NB4 (cell line): Measurements from ENCODE around the gene SLC2A4.

Experiments
- DNase-seq: peaks from one replicate; pipeline ENCODE4 v3.0.0; 2010; ENCODE audit warnings: low read depth
- H3K4me3 ChIP-seq: one replicate; pipeline ENCODE4 v1.5.1; 2011; ENCODE audit warnings: mild to moderate bottlenecking, low read depth, low read length, moderate library complexity
- MYC ChIP-seq: IDR thresholded peaks from 2 replicates; pipeline ENCODE4 v1.6.1; 2011; ENCODE audit warnings: low read depth, low read length
- POLR2A ChIP-seq: IDR thresholded peaks from 2 replicates; pipeline ENCODE4 v1.6.1; 2011; ENCODE audit warnings: mild to moderate bottlenecking; ENCODE audit not compliant: insufficient read length; ENCODE audit errors: extremely low read depth
- TF ChIP-seq, protein P1 (sequence below): IDR thresholded peaks from 2 replicates; pipeline ENCODE4 v1.6.1; 2011; ENCODE audit warnings: low read depth, low read length
- TF ChIP-seq, protein P2 (sequence below): IDR thresholded peaks from one replicate; pipeline ENCODE4 v1.5.1; 2012; ENCODE audit warnings: low read depth, low read length

SLC2A4 gene

DNA sequence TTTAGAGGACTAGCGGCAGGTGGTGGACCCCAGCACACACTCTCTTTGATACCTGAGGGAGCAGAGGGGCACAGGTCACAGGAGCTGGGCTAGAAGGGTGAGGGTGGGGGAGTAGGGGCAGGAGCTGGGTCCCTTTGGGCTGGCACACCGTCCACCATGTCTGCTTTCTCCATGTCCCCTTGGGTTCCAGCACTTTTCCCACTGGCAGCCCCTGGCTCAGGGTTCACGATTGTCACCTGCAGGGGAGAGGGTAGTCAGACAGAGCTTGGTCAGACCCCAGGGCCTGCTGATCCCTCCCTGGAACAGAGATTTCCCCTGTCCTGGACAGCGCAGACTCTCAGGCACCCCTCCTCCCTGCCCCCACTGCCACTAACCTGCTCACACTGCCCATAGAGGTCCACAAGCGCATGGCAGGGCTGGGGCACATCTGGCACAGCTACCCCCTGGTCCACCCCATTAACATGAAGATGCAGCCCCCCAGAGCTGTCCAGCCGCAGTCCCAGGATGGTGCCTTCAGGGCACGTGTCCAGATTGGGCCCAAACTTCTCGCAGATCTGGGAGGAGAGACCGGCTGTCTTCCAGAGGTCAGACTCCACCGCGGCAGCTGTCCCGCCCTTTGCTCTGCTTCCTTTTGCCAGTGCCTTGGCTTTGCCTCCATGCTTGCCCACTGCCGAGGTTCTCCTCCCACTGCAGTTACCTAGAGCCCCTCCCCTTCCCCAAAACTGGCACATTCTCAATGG is 36.8 kb downstream of the SLC2A4 start:
- no peak for DNase-seq
- H3K4me3 ChIP-seq: no peak overlapping the region
- no peak for TF ChIP-seq POLR2A
- TF ChIP-seq, protein P1, sequence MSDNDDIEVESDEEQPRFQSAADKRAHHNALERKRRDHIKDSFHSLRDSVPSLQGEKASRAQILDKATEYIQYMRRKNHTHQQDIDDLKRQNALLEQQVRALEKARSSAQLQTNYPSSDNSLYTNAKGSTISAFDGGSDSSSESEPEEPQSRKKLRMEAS: no peak
- TF ChIP-seq, protein P2, sequence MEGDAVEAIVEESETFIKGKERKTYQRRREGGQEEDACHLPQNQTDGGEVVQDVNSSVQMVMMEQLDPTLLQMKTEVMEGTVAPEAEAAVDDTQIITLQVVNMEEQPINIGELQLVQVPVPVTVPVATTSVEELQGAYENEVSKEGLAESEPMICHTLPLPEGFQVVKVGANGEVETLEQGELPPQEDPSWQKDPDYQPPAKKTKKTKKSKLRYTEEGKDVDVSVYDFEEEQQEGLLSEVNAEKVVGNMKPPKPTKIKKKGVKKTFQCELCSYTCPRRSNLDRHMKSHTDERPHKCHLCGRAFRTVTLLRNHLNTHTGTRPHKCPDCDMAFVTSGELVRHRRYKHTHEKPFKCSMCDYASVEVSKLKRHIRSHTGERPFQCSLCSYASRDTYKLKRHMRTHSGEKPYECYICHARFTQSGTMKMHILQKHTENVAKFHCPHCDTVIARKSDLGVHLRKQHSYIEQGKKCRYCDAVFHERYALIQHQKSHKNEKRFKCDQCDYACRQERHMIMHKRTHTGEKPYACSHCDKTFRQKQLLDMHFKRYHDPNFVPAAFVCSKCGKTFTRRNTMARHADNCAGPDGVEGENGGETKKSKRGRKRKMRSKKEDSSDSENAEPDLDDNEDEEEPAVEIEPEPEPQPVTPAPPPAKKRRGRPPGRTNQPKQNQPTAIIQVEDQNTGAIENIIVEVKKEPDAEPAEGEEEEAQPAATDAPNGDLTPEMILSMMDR: no peak
- no peak for TF ChIP-seq MYC

DNA sequence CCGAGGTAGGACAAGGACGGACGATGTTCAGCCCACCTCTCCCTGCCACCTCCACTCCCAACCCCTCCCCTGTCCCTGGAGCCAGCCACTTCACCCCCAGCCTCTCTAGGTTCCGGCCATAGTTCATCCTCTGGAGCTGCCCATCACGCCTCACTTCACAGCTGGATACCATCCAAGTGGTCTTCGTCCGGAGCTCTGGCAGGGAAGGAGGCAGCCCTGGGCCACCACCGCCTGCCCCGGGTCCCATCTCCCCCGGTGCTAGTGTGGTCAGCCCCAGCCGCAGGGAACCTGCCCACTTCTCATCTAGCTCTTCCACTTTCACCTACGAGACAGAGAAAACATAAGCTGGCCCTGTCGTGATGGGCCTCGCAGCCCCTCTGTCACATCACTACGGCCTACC is 39.9 kb downstream of the SLC2A4 start:
- no peak for DNase-seq
- TF ChIP-seq MYC (no peak), POLR2A (no peak)
- H3K4me3 ChIP-seq: no peak overlapping the region

DNA sequence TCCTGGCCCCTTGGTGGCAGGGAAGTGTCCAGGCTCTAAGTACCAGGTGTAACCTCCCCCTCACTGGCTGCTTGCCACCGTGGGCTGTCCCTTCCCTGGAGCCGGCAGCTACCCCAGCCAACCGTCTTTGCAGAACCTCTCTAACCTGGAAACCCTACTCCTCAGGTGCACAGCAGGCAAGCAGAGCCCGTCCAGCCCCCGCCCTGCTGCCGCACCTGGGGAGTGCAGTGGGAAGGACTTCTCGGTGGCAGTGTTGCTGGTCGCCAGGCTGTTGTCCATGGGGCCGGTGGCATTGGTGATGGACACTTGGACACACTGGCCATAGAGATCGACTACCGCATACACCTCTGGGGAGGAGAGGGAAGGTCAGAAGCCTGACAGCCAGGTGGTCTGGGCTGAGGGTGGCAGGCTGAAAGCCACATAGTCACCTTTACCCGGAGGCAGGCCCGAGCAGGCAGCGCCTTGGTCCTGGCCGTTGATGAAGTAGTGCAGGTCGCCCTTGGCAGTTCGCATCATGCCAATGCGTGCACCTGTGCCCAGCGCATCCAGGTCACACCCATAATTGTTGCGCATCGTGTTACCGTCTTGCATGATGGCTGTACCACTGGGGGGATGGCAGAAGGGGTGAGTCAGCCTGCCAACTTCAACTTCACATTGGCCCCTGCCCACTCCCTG is 41.1 kb downstream of the SLC2A4 start:
- no peak overlapping the region for H3K4me3 ChIP-seq
- DNase-seq: no peak
- TF ChIP-seq, protein P1: no peak
- no peak for TF ChIP-seq POLR2A
- no peak for TF ChIP-seq MYC
- TF ChIP-seq, protein P2: no peak

DNA sequence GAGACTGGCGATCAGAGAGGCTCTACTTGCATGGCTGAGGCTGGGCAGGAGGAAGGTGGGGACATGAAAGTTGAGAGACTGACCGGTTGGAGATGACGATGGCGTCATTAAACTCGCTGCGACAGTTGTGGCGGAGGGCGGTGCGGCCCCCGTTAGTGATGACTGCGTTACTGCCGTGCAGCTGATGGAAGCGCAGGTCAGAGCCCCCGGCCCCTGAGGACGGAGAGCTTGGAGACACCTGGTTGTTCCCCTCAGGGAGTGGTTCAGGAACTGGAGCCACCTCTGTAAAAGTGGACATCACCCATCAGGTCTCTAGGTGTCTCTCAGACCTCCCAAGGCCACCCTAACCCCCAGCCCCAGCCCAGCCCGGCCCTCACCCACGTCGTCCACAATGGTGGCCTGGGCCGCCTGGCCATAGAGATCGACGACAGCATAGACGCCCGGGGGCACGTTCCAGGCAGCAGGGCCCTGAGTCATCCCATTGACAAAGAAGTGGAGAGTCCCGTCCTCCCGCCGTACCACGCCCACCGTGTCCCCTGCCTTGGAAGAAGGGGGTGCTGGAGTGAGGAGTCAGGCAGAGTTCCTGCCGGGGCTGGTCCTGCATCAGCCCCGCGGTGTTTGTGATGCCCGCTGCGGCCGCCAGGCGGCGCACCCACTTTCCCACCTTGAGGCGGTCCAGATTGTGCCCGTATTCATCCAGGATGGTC is 42.4 kb downstream of the SLC2A4 start:
- H3K4me3 ChIP-seq: no peak overlapping the region
- peak; percentile 29 for DNase-seq
- no peak for TF ChIP-seq MYC
- TF ChIP-seq, protein P2: peak; percentile 57

DNA sequence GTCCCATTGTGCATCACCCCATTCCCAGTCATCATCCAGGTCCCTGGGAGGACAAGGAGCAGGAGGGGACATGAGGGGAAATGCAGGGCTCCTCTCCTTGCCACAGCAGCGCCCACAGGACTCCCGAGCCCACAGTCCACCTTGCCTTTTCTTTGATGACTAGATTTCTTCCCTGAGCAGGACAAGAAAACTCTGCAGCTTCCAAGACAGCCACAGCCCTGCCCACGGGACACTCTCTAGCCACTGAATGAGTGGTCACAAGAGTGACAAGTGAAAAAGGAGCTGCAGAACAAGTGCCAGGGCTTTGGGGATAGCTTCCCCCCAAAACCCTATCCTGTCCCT is 42.9 kb downstream of the SLC2A4 start:
- no peak for DNase-seq
- TF ChIP-seq MYC: no peak
- TF ChIP-seq, protein P1: no peak
- TF ChIP-seq, protein P2: no peak
- no peak for TF ChIP-seq POLR2A
- H3K4me3 ChIP-seq: no peak overlapping the region

DNA sequence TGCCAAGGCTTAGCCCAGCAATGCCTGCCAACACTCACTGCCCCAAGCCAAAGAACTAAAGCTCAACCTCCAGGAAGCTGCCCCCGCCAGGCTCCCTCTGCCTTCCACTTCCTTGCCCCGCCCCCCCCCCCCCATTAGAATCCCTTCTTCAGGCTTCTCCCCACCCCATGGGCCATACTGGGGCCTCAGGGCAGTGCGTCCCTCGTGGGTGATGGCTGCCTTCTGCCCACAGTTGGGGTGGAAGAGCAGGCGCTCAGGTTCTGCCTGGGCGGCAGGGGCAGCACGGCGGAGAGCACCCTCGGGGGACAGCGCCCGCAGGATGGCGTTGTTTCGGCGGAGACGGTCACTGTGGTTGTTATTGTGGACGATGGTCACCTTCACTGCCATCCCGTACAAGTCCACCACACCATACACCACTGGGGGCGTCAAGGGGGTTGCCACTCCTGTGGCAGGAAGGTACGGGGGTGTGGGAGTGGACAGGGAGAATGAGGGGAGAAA is 43.6 kb downstream of the SLC2A4 start:
- no peak overlapping the region for H3K4me3 ChIP-seq
- DNase-seq: no peak
- TF ChIP-seq, protein P1: no peak
- TF ChIP-seq POLR2A (no peak), MYC (no peak)
- TF ChIP-seq, protein P2: no peak
